DND-41 (cell line): ENCODE data around the gene ACAP2.

ENCODE experiments used
- ATAC-seq: fragments of 200-7000 bp; cut with Tn5 transposase; 3 replicates; pipeline ENCODE4 v1.9.1; 2021; ENCODE audit warnings: low read depth; ENCODE audit not compliant: insufficient read depth
- DNase-seq: peaks from one replicate; pipeline ENCODE4 v3.0.0-alpha.2; 2020
- H2AFZ ChIP-seq: 2 replicates; pipeline ENCODE4 v1.6.0; 2012; ENCODE audit warnings: low read depth, low read length
- H3K27ac ChIP-seq: 2 replicates; pipeline ENCODE4 v1.5.1; 2012; ENCODE audit warnings: low read length, inconsistent platforms
- H3K27me3 ChIP-seq: fragments of 200-600 bp; sonication (generic); 2 replicates; pipeline ENCODE4 v1.6.0; 2012; ENCODE audit warnings: low read length, mild to moderate bottlenecking, inconsistent platforms; ENCODE audit not compliant: insufficient read depth, poor library complexity
- H3K36me3 ChIP-seq: 2 replicates; pipeline ENCODE4 v1.5.1; 2012; ENCODE audit warnings: low read length, inconsistent platforms; ENCODE audit not compliant: insufficient read depth
- H3K4me1 ChIP-seq: 2 replicates; pipeline ENCODE4 v1.5.1; 2012; ENCODE audit warnings: mild to moderate bottlenecking, low read length; ENCODE audit not compliant: insufficient read depth
- H3K4me2 ChIP-seq: 2 replicates; pipeline ENCODE4 v1.6.0; 2012; ENCODE audit warnings: mild to moderate bottlenecking, moderate library complexity, low read length, inconsistent platforms; ENCODE audit not compliant: insufficient read depth
- H3K4me3 ChIP-seq, 2 experiments: fragments of 200-600 bp in 1 of 2; shearing (Covaris generic) in 1 of 2; 2 replicates each; pipeline ENCODE4 v1.5.1; 2012 to 2016; ENCODE audit warnings: inconsistent platforms in 2 of 2, low read length in 2 of 2, mild to moderate bottlenecking in 2 of 2, low read depth in 1 of 2, moderate library complexity in 1 of 2
- H3K79me2 ChIP-seq: 2 replicates; pipeline ENCODE4 v1.6.0; 2012; ENCODE audit warnings: low read length, inconsistent platforms; ENCODE audit not compliant: insufficient read depth
- H3K9ac ChIP-seq: 2 replicates; pipeline ENCODE4 v1.6.0; 2012; ENCODE audit warnings: low read depth, mild to moderate bottlenecking, inconsistent platforms, low read length, moderate library complexity
- H3K9me3 ChIP-seq: 2 replicates; pipeline ENCODE4 v1.5.1; 2012; ENCODE audit warnings: low read length, moderate library complexity, mild to moderate bottlenecking, inconsistent platforms; ENCODE audit not compliant: insufficient read depth, severe bottlenecking
- H4K20me1 ChIP-seq: 2 replicates; pipeline ENCODE4 v1.6.0; 2012; ENCODE audit warnings: low read length; ENCODE audit not compliant: insufficient read depth
- CTCF ChIP-seq: IDR thresholded peaks from 2 replicates; pipeline ENCODE4 v1.5.1; 2012; ENCODE audit warnings: borderline replicate concordance, low read length, moderate library complexity, mild to moderate bottlenecking; ENCODE audit not compliant: poor library complexity, severe bottlenecking; ENCODE audit errors: extremely low read depth
- EZH2 ChIP-seq: IDR thresholded peaks from 3 replicates; pipeline ENCODE4 v1.6.1; 2012; ENCODE audit warnings: borderline replicate concordance, low read depth, mild to moderate bottlenecking, moderate library complexity, low read length, inconsistent platforms; ENCODE audit not compliant: severe bottlenecking

The ACAP2 gene

GRCh38 chr3:195247863-195248189 lies 195.0 kb downstream of the ACAP2 start:
- ATAC-seq (no peak), DNase-seq (no peak)
- Histone ChIP-seq H3K4me3 (no peak overlapping the region), H3K79me2 (peaks cover 8% of the 10 kb centered on the region; the same call in 1 of the 2 replicates), H3K27me3 (no peaks in the 10 kb centered on the region), H3K27ac (no peak overlapping the region), H3K4me1 (no peaks in the 10 kb centered on the region), H3K4me2 (no peak overlapping the region), H3K9ac (no peak overlapping the region), H3K36me3 (peaks cover 4% of the 10 kb centered on the region; the same call in 1 of the 2 replicates), H3K9me3 (no peaks in the 10 kb centered on the region), H4K20me1 (peaks cover 37% of the 10 kb centered on the region; the same call in 1 of the 2 replicates), H2AFZ (no peak overlapping the region)
- TF ChIP-seq CTCF: no peak

DNA sequence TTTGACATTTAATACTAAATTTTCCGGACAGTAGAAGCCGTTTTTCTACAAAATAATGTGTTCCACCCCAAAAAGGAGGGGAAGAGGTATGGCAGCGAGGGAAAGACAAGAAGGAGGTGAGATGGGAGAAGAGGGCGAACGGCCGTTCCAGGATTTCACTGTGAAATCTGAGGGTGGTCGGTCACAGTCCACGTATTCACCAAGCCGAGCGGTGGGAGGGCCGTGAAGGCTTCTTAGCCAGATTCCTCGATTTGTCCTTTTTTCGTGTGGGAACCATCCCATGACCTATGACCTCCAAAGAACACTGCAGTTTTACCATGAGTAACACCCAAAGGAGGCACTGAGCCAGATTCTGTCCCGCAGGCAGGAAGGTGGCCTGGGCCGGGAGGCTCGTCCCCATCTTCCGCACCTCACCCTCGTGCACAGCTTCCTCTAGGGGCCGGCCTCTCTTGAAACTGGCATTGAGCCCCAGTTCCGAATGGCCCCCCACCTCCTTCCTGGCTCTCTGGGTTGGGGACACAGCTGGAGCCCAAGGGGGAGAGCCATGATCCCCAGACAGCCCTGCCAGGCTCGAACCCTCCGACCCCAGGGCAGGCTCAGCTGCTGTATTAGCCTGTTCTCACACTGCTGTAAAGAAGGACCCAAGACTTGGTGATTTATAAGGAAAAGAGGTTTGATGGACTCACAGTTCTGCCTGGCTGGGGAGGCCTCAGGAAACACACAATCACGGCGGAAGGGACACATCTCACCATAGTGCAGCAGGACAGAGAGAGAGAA lies 195.5 kb downstream of the ACAP2 start:
- Histone ChIP-seq H3K79me2 (peaks cover 8% of the 10 kb centered on the region; the same call in 1 of the 2 replicates), H3K4me2 (no peak overlapping the region), H2AFZ (no peak overlapping the region), H3K4me1 (no peaks in the 10 kb centered on the region), H3K9ac (no peak overlapping the region), H3K27ac (no peak overlapping the region), H3K4me3 (no peak overlapping the region), H4K20me1 (peaks cover 38% of the 10 kb centered on the region; the same call in 1 of the 2 replicates), H3K9me3 (no peaks in the 10 kb centered on the region), H3K27me3 (no peaks in the 10 kb centered on the region), H3K36me3 (peaks cover 4% of the 10 kb centered on the region; the same call in 1 of the 2 replicates)
- ATAC-seq: no peak
- TF ChIP-seq CTCF: no peak
- TF ChIP-seq EZH2: no peak
- no peak for DNase-seq

DNA sequence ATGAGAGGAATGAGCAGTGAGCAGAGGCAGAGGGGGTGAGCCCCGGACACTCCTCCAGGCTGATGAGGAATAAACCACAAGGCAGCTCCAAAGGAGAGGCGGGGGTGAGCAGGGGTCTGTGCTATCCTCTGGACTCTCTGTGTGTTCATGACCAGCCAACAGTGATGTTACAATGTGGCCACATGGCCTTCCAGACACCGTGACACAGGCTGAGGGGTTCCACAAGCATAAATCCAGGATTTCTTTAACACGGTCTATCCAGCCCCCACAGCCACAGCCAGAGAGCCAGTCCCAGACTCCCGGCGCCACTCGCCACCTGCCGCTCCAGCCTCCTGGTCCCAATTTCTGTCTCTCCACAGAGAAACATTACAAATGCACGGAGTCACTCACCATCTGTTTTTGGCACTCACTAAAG lies 196.2 kb downstream of the ACAP2 start:
- H3K9me3 ChIP-seq: no peaks in the 10 kb centered on the region
- no peaks in the 10 kb centered on the region for H3K4me1 ChIP-seq
- H4K20me1 ChIP-seq: peaks cover 41% of the 10 kb centered on the region; the same call in 1 of the 2 replicates
- peaks cover 9% of the 10 kb centered on the region; the same call in 1 of the 2 replicates for H3K36me3 ChIP-seq
- H3K27ac ChIP-seq: no peak overlapping the region
- H3K9ac ChIP-seq: no peak overlapping the region
- peaks cover 8% of the 10 kb centered on the region; the same call in 1 of the 2 replicates for H3K79me2 ChIP-seq
- no peak overlapping the region for H3K4me3 ChIP-seq
- no peak overlapping the region for H2AFZ ChIP-seq
- no peak for DNase-seq
- ATAC-seq: no peak
- H3K27me3 ChIP-seq: no peaks in the 10 kb centered on the region
- TF ChIP-seq CTCF (no peak), EZH2 (no peak)
- no peak overlapping the region for H3K4me2 ChIP-seq
